Stimulated activated CD8-positive, alpha-beta memory T cell treated with anti-CD3 and anti-CD28 coated beads, Interleukin-2, amount 100 ng/mL, for 1 hour (primary cell): ENCODE measurements around the gene ZNF653.

ENCODE experiments used
- DNase-seq, 2 donors: peaks; one replicate each; pipeline ENCODE4 v3.0.0-alpha.2; 2020; ENCODE audit warnings: low read depth in 2 of 2

The ZNF653 gene

GRCh38 chr19:11505504-11506100, at the start of gene ZNF653:
Gene ZNF653, minus strand, starts transcription at chr19:11505839. Its CDS starts 53 bp downstream, at chr19:11505786.
- DNase-seq: peak; percentile 91 to 92

- DNase-seq: no peak
Measured at GRCh38 chr19:11555246-11555645, 49.6 kb upstream of the ZNF653 start.

GRCh38 chr19:11554160-11554559, 48.5 kb upstream of the ZNF653 start:
- DNase-seq: no peak

GRCh38 chr19:11552666-11553372, 47.2 kb upstream of the ZNF653 start:
- DNase-seq: no peak

GRCh38 chr19:11551603-11552235, 46.1 kb upstream of the ZNF653 start:
- no peak for DNase-seq

- no peak for DNase-seq
Measured at GRCh38 chr19:11550265-11550664, 44.6 kb upstream of the ZNF653 start.

- no peak for DNase-seq
Measured at GRCh38 chr19:11549386-11549953, 43.8 kb upstream of the ZNF653 start.

- DNase-seq: no peak
Measured at GRCh38 chr19:11547929-11548700, 42.5 kb upstream of the ZNF653 start.

GRCh38 chr19:11541238-11541637, 35.6 kb upstream of the ZNF653 start:
- no peak for DNase-seq

GRCh38 chr19:11540645-11541044, 35.0 kb upstream of the ZNF653 start:
- DNase-seq: no peak

- no peak for DNase-seq
Measured at GRCh38 chr19:11539495-11540365, 34.1 kb upstream of the ZNF653 start.

GRCh38 chr19:11538232-11539036, 32.8 kb upstream of the ZNF653 start, which contains the start of gene CNN1:
Gene CNN1, plus strand, starts transcription at chr19:11538851. Its CDS starts 77 bp downstream, at chr19:11538928.
- DNase-seq: no peak

- peak; percentile 64 to 70 for DNase-seq
Measured at GRCh38 chr19:11535792-11536595, 30.4 kb upstream of the ZNF653 start.

- no peak for DNase-seq
Measured at GRCh38 chr19:11534948-11535347, 29.3 kb upstream of the ZNF653 start.

- no peak for DNase-seq
Measured at GRCh38 chr19:11534538-11534937, 28.9 kb upstream of the ZNF653 start.

GRCh38 chr19:11530432-11530831, 24.8 kb upstream of the ZNF653 start:
- no peak for DNase-seq

- DNase-seq: peak; percentile 82 to 84
Measured at GRCh38 chr19:11528551-11529341, 23.1 kb upstream of the ZNF653 start, which contains the start of gene ECSIT. Gene ECSIT, minus strand, starts transcription at chr19:11529134. Its CDS starts 9,964 bp downstream, at chr19:11519170.

- no peak for DNase-seq
Measured at GRCh38 chr19:11519138-11519537, 13.5 kb upstream of the ZNF653 start.
